ENCODE measurements around the gene RNF157. TPM values are rescaled to one million over a fixed set of nuclear protein-coding genes. Genes with fewer than 3 reads are reported as not detected.
A peak's percentile ranks its signal among the peaks of the same experiment; 100 is the strongest.

Gene RNF157
- total RNA-seq, 1 donor, result 0.36 TPM

GRCh38 chr17:76124582-76125390, 115.5 kb downstream of the RNF157 start:
- Histone ChIP-seq H2AFZ (ENCODE audit: low read length) (no peak overlapping the region), H3K4me1 (ENCODE audit: insufficient read depth, low read length) (peaks cover 4% of the 10 kb centered on the region)
- peak; percentile 87 for DNase-seq (ENCODE audit: insufficient read length, low spot score, missing footprints)

GRCh38 chr17:76123749-76124581, 116.3 kb downstream of the RNF157 start:
- H3K27me3 ChIP-seq (ENCODE audit: insufficient read depth, low read length), result peaks cover 3% of the 10 kb centered on the region
- no peak overlapping the region for H3K27ac ChIP-seq (ENCODE audit: low read depth, low read length)
- no peak overlapping the region for H3K4me3 ChIP-seq (ENCODE audit: insufficient read depth, low read length)
- no peaks in the 10 kb centered on the region for H4K20me1 ChIP-seq (ENCODE audit: insufficient read depth, low read length)
- no peaks in the 10 kb centered on the region for H3K79me2 ChIP-seq (ENCODE audit: insufficient read depth, low read length)
- TF ChIP-seq CTCF (IDR thresholded peaks at IDR 0.05; ENCODE audit: extremely low read depth, low read depth, low read length), result no peak
- no peaks in the 10 kb centered on the region for H3K36me3 ChIP-seq (ENCODE audit: insufficient read depth, low read length)
- H3K4me2 ChIP-seq (ENCODE audit: insufficient read depth, low read length), result no peak overlapping the region
- H3K9me3 ChIP-seq (ENCODE audit: low read depth, low read length), result no peaks in the 10 kb centered on the region
- H2AFZ ChIP-seq (ENCODE audit: low read length), result no peak overlapping the region
- peaks cover 4% of the 10 kb centered on the region for H3K4me1 ChIP-seq (ENCODE audit: insufficient read depth, low read length)
- peak; percentile 62 for DNase-seq (ENCODE audit: insufficient read length, low spot score, missing footprints)

More at GRCh38 chr17:76124582-76125390, 115.5 kb downstream of the RNF157 start:
- H3K4me2 ChIP-seq (ENCODE audit: insufficient read depth, low read length), result no peak overlapping the region
- TF ChIP-seq CTCF (IDR thresholded peaks at IDR 0.05; ENCODE audit: extremely low read depth, low read depth, low read length), result peak; percentile 25
- H3K4me3 ChIP-seq (ENCODE audit: insufficient read depth, low read length), result no peak overlapping the region
- H4K20me1 ChIP-seq (ENCODE audit: insufficient read depth, low read length), result no peaks in the 10 kb centered on the region
- H3K36me3 ChIP-seq (ENCODE audit: insufficient read depth, low read length), result no peaks in the 10 kb centered on the region
- H3K79me2 ChIP-seq (ENCODE audit: insufficient read depth, low read length), result no peaks in the 10 kb centered on the region
- H3K27ac ChIP-seq (ENCODE audit: low read depth, low read length), result no peak overlapping the region
- peaks cover 3% of the 10 kb centered on the region for H3K27me3 ChIP-seq (ENCODE audit: insufficient read depth, low read length)
- H3K9me3 ChIP-seq (ENCODE audit: low read depth, low read length), result no peaks in the 10 kb centered on the region

GRCh38 chr17:76123191-76123499, 117.1 kb downstream of the RNF157 start:
- no peak overlapping the region for H3K4me2 ChIP-seq (ENCODE audit: insufficient read depth, low read length)
- DNase-seq (ENCODE audit: insufficient read length, low spot score, missing footprints), result no peak
- H3K27me3 ChIP-seq (ENCODE audit: insufficient read depth, low read length), result peaks cover 3% of the 10 kb centered on the region
- H3K4me1 ChIP-seq (ENCODE audit: insufficient read depth, low read length), result peaks cover 4% of the 10 kb centered on the region
- H3K9me3 ChIP-seq (ENCODE audit: low read depth, low read length), result no peaks in the 10 kb centered on the region
- TF ChIP-seq CTCF (IDR thresholded peaks at IDR 0.05; ENCODE audit: extremely low read depth, low read depth, low read length), result no peak
- no peak overlapping the region for H2AFZ ChIP-seq (ENCODE audit: low read length)
- H3K79me2 ChIP-seq (ENCODE audit: insufficient read depth, low read length), result no peaks in the 10 kb centered on the region
- H4K20me1 ChIP-seq (ENCODE audit: insufficient read depth, low read length), result no peaks in the 10 kb centered on the region
- H3K27ac ChIP-seq (ENCODE audit: low read depth, low read length), result no peak overlapping the region
- H3K36me3 ChIP-seq (ENCODE audit: insufficient read depth, low read length), result no peaks in the 10 kb centered on the region
- no peak overlapping the region for H3K4me3 ChIP-seq (ENCODE audit: insufficient read depth, low read length)

Data from osteoblast (primary cell).